Neural cell (in vitro differentiated cells): Measurements from ENCODE around the gene CLIC1. TPM values are rescaled to one million over a fixed set of nuclear protein-coding genes. Genes with fewer than 3 reads are reported as not detected.

Experiments used
- H2AFZ ChIP-seq: fragments of 200-600, 300-800 bp; sonication (generic), shearing (Covaris generic); 2 replicates; pipeline ENCODE4 v1.6.0; 2014; ENCODE audit warnings: low read depth, mild to moderate bottlenecking, antibody characterized with exemption, low read length, moderate library complexity
- H3F3A ChIP-seq: fragments of 200-600 bp; shearing (Covaris generic); 2 replicates; pipeline ENCODE4 v1.6.1; 2016; ENCODE audit warnings: mild to moderate bottlenecking, moderate library complexity, mixed read lengths, antibody characterized with exemption, low read length; ENCODE audit not compliant: insufficient read depth, poor library complexity, severe bottlenecking
- H3K27ac ChIP-seq: fragments of 200-600, 300-800 bp; sonication (generic), shearing (Covaris generic); 2 replicates; pipeline ENCODE4 v1.5.1; 2014; ENCODE audit warnings: mild to moderate bottlenecking, low read length, moderate library complexity
- H3K27me3 ChIP-seq: fragments of 300-800, 200-600 bp; sonication (generic), shearing (Covaris generic); 2 replicates; pipeline ENCODE4 v1.6.0; 2014; ENCODE audit warnings: mild to moderate bottlenecking, low read depth, low read length, moderate library complexity; ENCODE audit not compliant: insufficient read depth
- H3K36me3 ChIP-seq: fragments of 300-800, 200-600 bp; sonication (generic), shearing (Covaris generic); 2 replicates; pipeline ENCODE4 v1.5.1; 2014; ENCODE audit warnings: mild to moderate bottlenecking, antibody characterized with exemption, low read length, moderate library complexity; ENCODE audit not compliant: insufficient read depth
- H3K4me2 ChIP-seq: fragments of 300-800, 200-600 bp; sonication (generic), shearing (Covaris generic); 2 replicates; pipeline ENCODE4 v1.6.0; 2014; ENCODE audit warnings: mild to moderate bottlenecking, low read length
- H3K4me3 ChIP-seq: fragments of 300-800, 200-600 bp; sonication (generic), shearing (Covaris generic); 2 replicates; pipeline ENCODE4 v1.5.1; 2014; ENCODE audit warnings: mild to moderate bottlenecking, low read length, moderate library complexity
- H3K79me2 ChIP-seq: fragments of 200-600 bp; shearing (Covaris generic); replicated peaks from 2 replicates; pipeline ENCODE4 v1.6.0; 2014; ENCODE audit warnings: mild to moderate bottlenecking, low read length, moderate library complexity; ENCODE audit not compliant: insufficient read depth
- H3K9ac ChIP-seq: fragments of 300-800, 200-600 bp; sonication (generic), shearing (Covaris generic); 2 replicates; pipeline ENCODE4 v1.6.1; 2016; ENCODE audit warnings: mild to moderate bottlenecking, low read length, mixed read lengths
- H3K9me2 ChIP-seq: fragments of 200-600 bp; shearing (Covaris generic); 2 replicates; pipeline ENCODE4 v1.6.1; 2016; ENCODE audit warnings: mild to moderate bottlenecking, low read length, mixed read lengths; ENCODE audit not compliant: insufficient read depth
- H3K9me3 ChIP-seq: fragments of 200-600, 300-800 bp; sonication (generic), shearing (Covaris generic); 2 replicates; pipeline ENCODE4 v1.6.1; 2016; ENCODE audit warnings: mild to moderate bottlenecking, mixed run types, low read length, moderate library complexity, mixed read lengths
- H4K20me1 ChIP-seq: fragments of 200-600 bp; shearing (Covaris generic); 2 replicates; pipeline ENCODE4 v1.6.1; 2016; ENCODE audit warnings: mild to moderate bottlenecking, mixed run types; ENCODE audit not compliant: insufficient read depth
- EP300 ChIP-seq: fragments of 450-650 bp; conservative IDR thresholded peaks from 2 replicates; pipeline ENCODE4 v1.6.1; 2014; ENCODE audit warnings: antibody characterized with exemption, mild to moderate bottlenecking, moderate library complexity; ENCODE audit not compliant: poor library complexity, severe bottlenecking
- EZH2 ChIP-seq: fragments of 200-600, 300-800 bp; shearing (Covaris generic), sonication (generic); IDR thresholded peaks from 2 replicates; pipeline ENCODE4 v1.6.1; 2014; ENCODE audit warnings: antibody characterized with exemption, low read length, borderline replicate concordance, mild to moderate bottlenecking; ENCODE audit not compliant: insufficient read depth, poor library complexity, severe bottlenecking
- MXI1 ChIP-seq: fragments of 450-650 bp; conservative IDR thresholded peaks from 2 replicates; pipeline ENCODE4 v1.6.1; 2014; ENCODE audit warnings: antibody characterized with exemption, mild to moderate bottlenecking; ENCODE audit not compliant: poor library complexity, severe bottlenecking
- POLR2AphosphoS5 ChIP-seq: IDR thresholded peaks from 2 replicates; pipeline ENCODE4 v1.6.1; 2012
- RAD21 ChIP-seq: fragments of 450-650 bp; conservative IDR thresholded peaks from 2 replicates; pipeline ENCODE4 v1.6.1; 2014; ENCODE audit warnings: antibody characterized with exemption, mild to moderate bottlenecking, moderate library complexity
- SMC3 ChIP-seq: fragments of 450-650 bp; conservative IDR thresholded peaks from 2 replicates; pipeline ENCODE4 v1.6.1; 2014; ENCODE audit warnings: antibody characterized with exemption, mild to moderate bottlenecking, moderate library complexity; ENCODE audit not compliant: poor library complexity
- TAF1 ChIP-seq: IDR thresholded peaks from 2 replicates; pipeline ENCODE4 v1.6.1; 2012; ENCODE audit warnings: low read depth
- polyA plus RNA-seq: library from polyadenylated mRNA; depleted of rRNA; stranded (reverse); fragments of >200 nt; gene quantifications from 2 replicates; pipeline ENCODE4 v1.2.3, GENCODE V29; 2014
- TF ChIP-seq, protein P1 (sequence below): IDR thresholded peaks from 2 replicates; pipeline ENCODE4 v1.6.1; 2012; ENCODE audit warnings: borderline replicate concordance
- TF ChIP-seq, protein P2 (sequence below): fragments of 450-650 bp; IDR thresholded peaks from 2 replicates; pipeline ENCODE4 v1.5.1; 2014; ENCODE audit warnings: antibody characterized with exemption, mild to moderate bottlenecking, moderate library complexity; ENCODE audit not compliant: poor library complexity, severe bottlenecking

CLIC1 gene
- polyA plus RNA-seq, 1 donor from 2014 or later: 5.5 TPM

DNA sequence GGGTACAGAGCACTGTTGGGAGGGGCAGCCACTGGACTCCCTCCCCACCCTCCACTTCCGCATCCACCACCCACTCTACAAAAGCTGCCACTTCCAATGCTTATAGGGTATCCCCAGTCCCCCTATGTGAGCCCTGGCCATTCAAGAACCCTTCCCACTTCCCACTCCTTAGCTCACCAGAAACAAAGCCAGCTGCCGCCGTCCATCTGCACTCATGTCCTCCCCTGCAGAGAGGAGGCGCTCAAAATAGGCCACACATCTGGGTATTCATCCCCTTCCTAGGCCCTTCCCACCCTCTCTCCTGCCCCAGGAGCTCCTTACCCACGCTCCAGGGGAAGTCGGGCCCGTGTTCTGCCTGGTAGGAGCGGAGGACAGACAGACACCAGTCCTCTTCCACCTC is 49.0 kb downstream of the CLIC1 start:
- no peaks in the 10 kb centered on the region for H3K9me3 ChIP-seq
- no peak overlapping the region for H3K27ac ChIP-seq
- no peaks in the 10 kb centered on the region for H4K20me1 ChIP-seq
- no peak overlapping the region for H3K9ac ChIP-seq
- peaks cover 4% of the 10 kb centered on the region for H3K36me3 ChIP-seq
- H3K79me2 ChIP-seq: no peaks in the 10 kb centered on the region
- no peak overlapping the region for H3K4me3 ChIP-seq
- H3F3A ChIP-seq: no peaks in the 10 kb centered on the region
- TF ChIP-seq RAD21 (no peak), EZH2 (no peak), SMC3 (no peak), MXI1 (no peak), POLR2AphosphoS5 (no peak), EP300 (no peak)
- TF ChIP-seq, protein P1, sequence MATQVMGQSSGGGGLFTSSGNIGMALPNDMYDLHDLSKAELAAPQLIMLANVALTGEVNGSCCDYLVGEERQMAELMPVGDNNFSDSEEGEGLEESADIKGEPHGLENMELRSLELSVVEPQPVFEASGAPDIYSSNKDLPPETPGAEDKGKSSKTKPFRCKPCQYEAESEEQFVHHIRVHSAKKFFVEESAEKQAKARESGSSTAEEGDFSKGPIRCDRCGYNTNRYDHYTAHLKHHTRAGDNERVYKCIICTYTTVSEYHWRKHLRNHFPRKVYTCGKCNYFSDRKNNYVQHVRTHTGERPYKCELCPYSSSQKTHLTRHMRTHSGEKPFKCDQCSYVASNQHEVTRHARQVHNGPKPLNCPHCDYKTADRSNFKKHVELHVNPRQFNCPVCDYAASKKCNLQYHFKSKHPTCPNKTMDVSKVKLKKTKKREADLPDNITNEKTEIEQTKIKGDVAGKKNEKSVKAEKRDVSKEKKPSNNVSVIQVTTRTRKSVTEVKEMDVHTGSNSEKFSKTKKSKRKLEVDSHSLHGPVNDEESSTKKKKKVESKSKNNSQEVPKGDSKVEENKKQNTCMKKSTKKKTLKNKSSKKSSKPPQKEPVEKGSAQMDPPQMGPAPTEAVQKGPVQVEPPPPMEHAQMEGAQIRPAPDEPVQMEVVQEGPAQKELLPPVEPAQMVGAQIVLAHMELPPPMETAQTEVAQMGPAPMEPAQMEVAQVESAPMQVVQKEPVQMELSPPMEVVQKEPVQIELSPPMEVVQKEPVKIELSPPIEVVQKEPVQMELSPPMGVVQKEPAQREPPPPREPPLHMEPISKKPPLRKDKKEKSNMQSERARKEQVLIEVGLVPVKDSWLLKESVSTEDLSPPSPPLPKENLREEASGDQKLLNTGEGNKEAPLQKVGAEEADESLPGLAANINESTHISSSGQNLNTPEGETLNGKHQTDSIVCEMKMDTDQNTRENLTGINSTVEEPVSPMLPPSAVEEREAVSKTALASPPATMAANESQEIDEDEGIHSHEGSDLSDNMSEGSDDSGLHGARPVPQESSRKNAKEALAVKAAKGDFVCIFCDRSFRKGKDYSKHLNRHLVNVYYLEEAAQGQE: no peak
- no peak overlapping the region for H2AFZ ChIP-seq
- H3K4me2 ChIP-seq: no peak overlapping the region
- H3K9me2 ChIP-seq: no peaks in the 10 kb centered on the region
- H3K27me3 ChIP-seq: no peaks in the 10 kb centered on the region

DNA sequence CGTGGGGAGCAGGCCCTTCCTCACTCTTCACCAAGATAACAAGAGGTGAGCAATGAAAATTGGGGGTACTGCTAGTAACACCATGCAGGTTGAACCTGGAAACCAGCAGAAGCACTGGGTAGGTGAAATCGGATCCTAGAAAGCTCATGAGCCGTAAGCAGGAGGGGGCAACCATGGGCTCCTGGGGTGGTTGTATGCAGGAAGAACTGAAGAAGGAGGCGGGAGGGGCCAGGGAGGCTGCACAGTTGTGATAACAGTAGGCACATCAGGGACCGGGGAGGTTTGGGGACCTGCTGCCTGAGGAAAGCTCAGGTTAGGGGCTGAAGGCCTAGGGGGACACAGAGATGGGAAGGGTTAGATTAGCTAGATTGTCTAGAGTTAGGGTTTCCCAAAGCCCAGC is 49.8 kb downstream of the CLIC1 start:
- no peaks in the 10 kb centered on the region for H4K20me1 ChIP-seq
- no peak for TF ChIP-seq TAF1
- TF ChIP-seq POLR2AphosphoS5: no peak
- TF ChIP-seq, protein P2, sequence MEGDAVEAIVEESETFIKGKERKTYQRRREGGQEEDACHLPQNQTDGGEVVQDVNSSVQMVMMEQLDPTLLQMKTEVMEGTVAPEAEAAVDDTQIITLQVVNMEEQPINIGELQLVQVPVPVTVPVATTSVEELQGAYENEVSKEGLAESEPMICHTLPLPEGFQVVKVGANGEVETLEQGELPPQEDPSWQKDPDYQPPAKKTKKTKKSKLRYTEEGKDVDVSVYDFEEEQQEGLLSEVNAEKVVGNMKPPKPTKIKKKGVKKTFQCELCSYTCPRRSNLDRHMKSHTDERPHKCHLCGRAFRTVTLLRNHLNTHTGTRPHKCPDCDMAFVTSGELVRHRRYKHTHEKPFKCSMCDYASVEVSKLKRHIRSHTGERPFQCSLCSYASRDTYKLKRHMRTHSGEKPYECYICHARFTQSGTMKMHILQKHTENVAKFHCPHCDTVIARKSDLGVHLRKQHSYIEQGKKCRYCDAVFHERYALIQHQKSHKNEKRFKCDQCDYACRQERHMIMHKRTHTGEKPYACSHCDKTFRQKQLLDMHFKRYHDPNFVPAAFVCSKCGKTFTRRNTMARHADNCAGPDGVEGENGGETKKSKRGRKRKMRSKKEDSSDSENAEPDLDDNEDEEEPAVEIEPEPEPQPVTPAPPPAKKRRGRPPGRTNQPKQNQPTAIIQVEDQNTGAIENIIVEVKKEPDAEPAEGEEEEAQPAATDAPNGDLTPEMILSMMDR: no peak
- no peak overlapping the region for H3K9ac ChIP-seq
- no peak overlapping the region for H3K4me2 ChIP-seq
- no peaks in the 10 kb centered on the region for H3K79me2 ChIP-seq
- no peaks in the 10 kb centered on the region for H3F3A ChIP-seq
- no peak overlapping the region for H3K4me3 ChIP-seq
- H3K9me2 ChIP-seq: no peaks in the 10 kb centered on the region
- H3K27ac ChIP-seq: no peak overlapping the region
- no peaks in the 10 kb centered on the region for H3K27me3 ChIP-seq
- peaks cover 4% of the 10 kb centered on the region for H3K36me3 ChIP-seq
- no peaks in the 10 kb centered on the region for H3K9me3 ChIP-seq
- H2AFZ ChIP-seq: no peak overlapping the region

DNA sequence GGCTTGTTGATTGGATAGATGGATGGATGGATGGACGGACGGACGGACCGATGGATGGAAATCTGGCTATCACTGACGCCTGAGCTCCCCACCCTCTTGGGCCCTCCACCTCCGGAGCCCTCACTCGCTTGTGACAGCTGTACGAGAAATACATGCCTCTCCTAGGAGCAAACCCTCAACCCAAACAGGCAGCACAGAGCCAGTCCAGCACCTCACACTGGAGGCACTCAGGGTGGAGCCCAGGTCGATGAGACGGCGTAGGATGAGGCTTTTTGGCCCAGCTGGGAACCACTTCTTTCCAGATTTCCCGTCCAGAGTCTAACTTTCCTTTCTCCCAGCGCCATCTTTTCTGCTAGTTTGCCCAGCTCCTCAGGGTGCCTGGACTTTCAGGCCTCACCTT is 52.7 kb downstream of the CLIC1 start:
- H3K9ac ChIP-seq: peak overlapping the region; percentile 46
- H3K9me3 ChIP-seq: no peaks in the 10 kb centered on the region
- no peaks in the 10 kb centered on the region for H3K79me2 ChIP-seq
- no peaks in the 10 kb centered on the region for H3F3A ChIP-seq
- no peak for TF ChIP-seq POLR2AphosphoS5
- H2AFZ ChIP-seq: no peak overlapping the region
- no peak overlapping the region for H3K4me2 ChIP-seq
- H3K27me3 ChIP-seq: no peaks in the 10 kb centered on the region
- peak overlapping the region; percentile 53 for H3K27ac ChIP-seq
- H3K36me3 ChIP-seq: peaks cover 4% of the 10 kb centered on the region
- H3K4me3 ChIP-seq: peak overlapping the region; percentile 34
- no peaks in the 10 kb centered on the region for H4K20me1 ChIP-seq
- H3K9me2 ChIP-seq: no peaks in the 10 kb centered on the region
